DOHH2 (cell line): ENCODE measurements around the gene MYORG.
"Not testable (repeated sequence)": the region's sequence is repeated elsewhere in the genome, so short reads cannot be mapped to it uniquely, and the experiment has no call there.

ENCODE experiments used
- H3F3A ChIP-seq: fragments of 200-600 bp; sonication (generic), shearing (Covaris generic); 2 replicates; pipeline ENCODE4 v1.6.0; 2016; ENCODE audit warnings: antibody characterized with exemption, mild to moderate bottlenecking; ENCODE audit not compliant: control insufficient read depth, insufficient read depth
- H3K27ac ChIP-seq: fragments of 200-600 bp; sonication (generic); 2 replicates; pipeline ENCODE4 v1.5.1; 2014; ENCODE audit warnings: low read depth, mild to moderate bottlenecking, low read length, moderate library complexity
- H3K27me3 ChIP-seq: fragments of 200-600 bp; sonication (generic); 2 replicates; pipeline ENCODE4 v1.6.1; 2014; ENCODE audit warnings: mild to moderate bottlenecking, low read length, mixed read lengths; ENCODE audit not compliant: control insufficient read depth
- H3K36me3 ChIP-seq: fragments of 200-600 bp; sonication (generic); 2 replicates; pipeline ENCODE4 v1.6.1; 2014; ENCODE audit warnings: mild to moderate bottlenecking, low read length, moderate library complexity, mixed read lengths; ENCODE audit not compliant: control insufficient read depth
- H3K4me1 ChIP-seq: fragments of 200-600 bp; sonication (generic); 2 replicates; pipeline ENCODE4 v1.6.1; 2014; ENCODE audit warnings: mild to moderate bottlenecking, low read length, mixed read lengths; ENCODE audit not compliant: control insufficient read depth
- H3K4me2 ChIP-seq: fragments of 200-600 bp; sonication (generic); 2 replicates; pipeline ENCODE4 v1.6.0; 2014; ENCODE audit warnings: mild to moderate bottlenecking, low read length, moderate library complexity
- H3K4me3 ChIP-seq: fragments of 200-600 bp; sonication (generic); 2 replicates; pipeline ENCODE4 v1.5.1; 2014; ENCODE audit warnings: mild to moderate bottlenecking, low read length, mixed read lengths
- H3K79me2 ChIP-seq: fragments of 200-600 bp; sonication (generic); 2 replicates; pipeline ENCODE4 v1.6.1; 2014; ENCODE audit warnings: mild to moderate bottlenecking, low read length, mixed read lengths; ENCODE audit not compliant: control insufficient read depth
- H3K9me2 ChIP-seq: fragments of 200-600 bp; sonication (generic); replicated peaks from 2 replicates; pipeline ENCODE4 v1.6.1; 2014; ENCODE audit warnings: mild to moderate bottlenecking, low read length, mixed read lengths; ENCODE audit not compliant: control insufficient read depth
- H3K9me3 ChIP-seq: fragments of 200-600 bp; sonication (generic); 2 replicates; pipeline ENCODE4 v1.6.1; 2014; ENCODE audit warnings: antibody characterized with exemption, low read length, mixed read lengths; ENCODE audit not compliant: control insufficient read depth, insufficient read depth
- H4K20me1 ChIP-seq: fragments of 200-600 bp; sonication (generic); 2 replicates; pipeline ENCODE4 v1.6.0; 2014; ENCODE audit warnings: low read depth, mild to moderate bottlenecking, antibody characterized with exemption, low read length, moderate library complexity; ENCODE audit not compliant: control insufficient read depth, insufficient read depth
- EZH2phosphoT487 ChIP-seq: fragments of 200-600 bp; sonication (generic); IDR thresholded peaks from 2 replicates; pipeline ENCODE4 v1.6.1; 2017; ENCODE audit warnings: borderline replicate concordance, mild to moderate bottlenecking, antibody characterized with exemption, low read length, moderate library complexity, mixed read lengths
- TF ChIP-seq, protein P1 (sequence below): fragments of 200-600 bp; sonication (generic); IDR thresholded peaks from one replicate; pipeline ENCODE4 v1.5.1; 2014; ENCODE audit warnings: antibody characterized with exemption, mild to moderate bottlenecking, low read depth, low read length; ENCODE audit not compliant: poor library complexity, severe bottlenecking

Gene MYORG

DNA sequence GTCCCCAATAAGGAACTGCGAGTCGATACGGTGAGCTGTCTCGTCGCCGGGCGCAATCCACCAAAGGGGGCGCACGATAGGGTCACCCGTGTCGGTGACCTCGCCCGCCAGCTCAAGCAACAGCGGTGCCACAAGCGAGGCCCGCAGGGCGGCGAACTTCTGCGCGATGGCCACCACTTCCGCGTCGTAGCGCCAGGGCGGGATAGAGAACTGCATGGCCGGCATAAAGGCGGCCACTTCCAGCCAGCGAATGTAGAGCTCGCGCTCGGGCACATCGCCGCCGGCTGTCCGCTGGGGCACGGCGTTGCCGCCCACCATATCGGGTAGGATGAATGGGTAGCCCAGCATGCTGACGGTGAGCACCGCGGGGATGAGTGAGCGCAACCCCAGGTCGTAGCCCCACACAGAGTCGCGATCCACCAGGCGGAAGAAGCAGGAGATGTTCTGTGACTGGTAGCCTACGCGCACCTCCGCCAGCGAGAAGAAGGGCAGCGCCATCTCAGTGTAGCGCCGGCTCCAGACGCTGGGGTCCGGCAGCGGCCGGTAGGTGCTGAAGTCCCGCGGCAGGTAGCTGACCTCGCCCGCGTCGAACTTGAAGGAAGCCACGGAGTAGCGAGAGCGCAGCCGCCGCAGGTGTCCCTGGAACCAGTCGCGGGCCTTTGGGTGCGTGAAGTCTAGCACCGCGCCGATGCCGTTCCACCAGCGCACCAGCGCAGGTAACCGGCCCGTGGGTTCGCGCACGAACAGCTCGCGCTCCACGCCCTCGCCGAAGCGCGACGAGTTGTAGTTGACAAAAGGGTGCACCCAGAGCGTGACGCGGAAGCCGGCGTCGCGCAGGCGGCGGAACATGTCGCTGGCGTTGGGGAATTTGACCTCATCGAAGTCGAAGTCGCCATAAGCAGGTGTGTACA is 5.5 kb downstream of the MYORG start:
- Histone ChIP-seq H3K4me2 (no peak overlapping the region), H3K9me2 (no peaks in the 10 kb centered on the region), H3K4me3 (no peak overlapping the region), H3K27me3 (no peaks in the 10 kb centered on the region), H3K9me3 (no peaks in the 10 kb centered on the region; the same call in 1 of the 2 replicates), H3K36me3 (no peaks in the 10 kb centered on the region), H4K20me1 (no peaks in the 10 kb centered on the region), H3K4me1 (peaks cover 12% of the 10 kb centered on the region), H3K79me2 (no peaks in the 10 kb centered on the region), H3K27ac (no peak overlapping the region), H3F3A (no peaks in the 10 kb centered on the region)
- TF ChIP-seq, protein P1, sequence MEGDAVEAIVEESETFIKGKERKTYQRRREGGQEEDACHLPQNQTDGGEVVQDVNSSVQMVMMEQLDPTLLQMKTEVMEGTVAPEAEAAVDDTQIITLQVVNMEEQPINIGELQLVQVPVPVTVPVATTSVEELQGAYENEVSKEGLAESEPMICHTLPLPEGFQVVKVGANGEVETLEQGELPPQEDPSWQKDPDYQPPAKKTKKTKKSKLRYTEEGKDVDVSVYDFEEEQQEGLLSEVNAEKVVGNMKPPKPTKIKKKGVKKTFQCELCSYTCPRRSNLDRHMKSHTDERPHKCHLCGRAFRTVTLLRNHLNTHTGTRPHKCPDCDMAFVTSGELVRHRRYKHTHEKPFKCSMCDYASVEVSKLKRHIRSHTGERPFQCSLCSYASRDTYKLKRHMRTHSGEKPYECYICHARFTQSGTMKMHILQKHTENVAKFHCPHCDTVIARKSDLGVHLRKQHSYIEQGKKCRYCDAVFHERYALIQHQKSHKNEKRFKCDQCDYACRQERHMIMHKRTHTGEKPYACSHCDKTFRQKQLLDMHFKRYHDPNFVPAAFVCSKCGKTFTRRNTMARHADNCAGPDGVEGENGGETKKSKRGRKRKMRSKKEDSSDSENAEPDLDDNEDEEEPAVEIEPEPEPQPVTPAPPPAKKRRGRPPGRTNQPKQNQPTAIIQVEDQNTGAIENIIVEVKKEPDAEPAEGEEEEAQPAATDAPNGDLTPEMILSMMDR = no peak

DNA sequence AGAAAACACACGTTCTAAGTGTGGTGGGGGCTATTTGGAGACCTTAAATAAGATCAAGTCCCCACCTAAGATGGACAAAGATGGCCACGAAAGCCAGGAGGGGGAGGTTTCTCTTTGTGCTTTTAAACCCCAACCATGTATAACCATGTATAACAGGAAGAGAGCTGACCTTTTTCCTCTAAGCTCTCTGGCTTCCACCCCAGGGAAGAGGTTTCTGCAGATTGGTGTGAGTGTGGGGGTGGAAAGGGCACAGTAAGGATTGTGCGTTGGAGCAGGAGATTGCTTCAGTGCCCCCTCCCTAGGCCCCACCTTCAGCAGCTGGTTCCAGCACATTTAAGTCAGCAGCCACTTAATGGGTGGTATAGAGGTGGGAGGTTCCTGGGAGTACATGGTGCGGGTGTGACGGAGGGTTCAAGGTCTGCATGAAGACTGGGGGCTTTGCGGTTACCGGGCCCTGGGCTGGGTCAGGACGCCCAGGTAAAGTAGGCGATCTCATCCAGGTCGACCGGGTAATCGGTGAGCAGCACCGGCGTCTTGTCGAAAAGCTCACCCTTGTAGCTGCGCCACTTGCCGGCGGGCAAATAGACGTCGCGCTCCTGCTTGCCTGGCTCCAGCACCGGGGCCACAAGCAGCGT is 6.2 kb downstream of the MYORG start:
- H3K27me3 ChIP-seq = no peaks in the 10 kb centered on the region
- no peaks in the 10 kb centered on the region for H3K9me2 ChIP-seq
- H3F3A ChIP-seq = no peaks in the 10 kb centered on the region
- no peaks in the 10 kb centered on the region; the same call in 1 of the 2 replicates for H3K9me3 ChIP-seq
- no peak for TF ChIP-seq EZH2phosphoT487
- TF ChIP-seq, protein P1 = no peak
- no peak overlapping the region for H3K4me3 ChIP-seq
- peaks cover 4% of the 10 kb centered on the region for H3K4me1 ChIP-seq
- H3K79me2 ChIP-seq = no peaks in the 10 kb centered on the region
- no peak overlapping the region for H3K4me2 ChIP-seq
- no peaks in the 10 kb centered on the region for H4K20me1 ChIP-seq
- H3K36me3 ChIP-seq = no peaks in the 10 kb centered on the region
- H3K27ac ChIP-seq = no peak overlapping the region

DNA sequence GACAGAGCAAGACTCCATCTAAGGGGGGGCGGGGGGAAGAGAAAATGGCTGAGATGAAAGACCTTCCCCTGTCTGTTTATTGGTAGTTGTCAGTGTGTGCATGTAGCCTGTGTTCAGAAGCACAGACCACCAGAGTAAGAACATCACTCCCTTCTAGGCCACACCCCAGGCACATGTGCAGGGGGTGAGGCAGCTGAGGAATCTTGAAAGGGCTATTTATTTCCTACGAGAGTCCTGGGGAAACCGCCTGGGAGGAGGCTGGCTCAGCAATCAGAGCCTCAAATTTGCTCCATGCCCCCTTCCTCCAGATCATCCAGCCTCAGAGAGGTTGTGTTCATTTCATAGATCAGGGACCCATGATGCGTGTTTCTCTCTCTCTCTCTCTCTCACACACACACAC is 7.1 kb downstream of the MYORG start:
- Histone ChIP-seq H3K4me3 (no peak overlapping the region), H3K4me1 (no peaks in the 10 kb centered on the region), H3K4me2 (no peak overlapping the region), H3K79me2 (no peaks in the 10 kb centered on the region), H3K9me3 (no peaks in the 10 kb centered on the region; the same call in 1 of the 2 replicates), H3K36me3 (no peaks in the 10 kb centered on the region), H3K27ac (no peak overlapping the region), H3F3A (no peaks in the 10 kb centered on the region), H4K20me1 (no peaks in the 10 kb centered on the region), H3K9me2 (no peaks in the 10 kb centered on the region), H3K27me3 (no peaks in the 10 kb centered on the region)
- no peak for TF ChIP-seq EZH2phosphoT487
- TF ChIP-seq, protein P1 = no peak

DNA sequence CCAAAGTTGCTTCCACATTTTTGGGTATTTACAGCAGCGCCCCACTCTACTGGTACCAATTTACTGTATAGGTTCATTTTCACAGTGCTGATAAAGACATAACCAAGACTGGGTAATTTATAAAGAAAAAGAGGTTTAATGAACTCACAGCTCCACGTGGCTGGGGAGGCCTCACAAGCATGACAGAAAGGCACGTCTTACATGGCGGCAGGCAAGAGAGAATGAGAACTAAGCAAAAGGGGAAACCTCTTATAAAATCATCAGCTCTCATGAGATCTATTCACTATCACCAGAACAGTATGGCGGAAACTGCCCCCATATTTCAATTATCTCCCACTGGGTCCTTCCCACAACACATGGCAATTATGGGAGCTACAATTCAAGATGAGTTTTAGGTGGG is 7.9 kb downstream of the MYORG start:
- H3K9me3 ChIP-seq, H3K27me3 ChIP-seq, H3K36me3 ChIP-seq, H3K9me2 ChIP-seq, H3F3A ChIP-seq, H3K79me2 ChIP-seq, H3K4me1 ChIP-seq, H3K4me2 ChIP-seq, H3K4me3 ChIP-seq, H3K27ac ChIP-seq, H4K20me1 ChIP-seq: not testable (repeated sequence)

DNA sequence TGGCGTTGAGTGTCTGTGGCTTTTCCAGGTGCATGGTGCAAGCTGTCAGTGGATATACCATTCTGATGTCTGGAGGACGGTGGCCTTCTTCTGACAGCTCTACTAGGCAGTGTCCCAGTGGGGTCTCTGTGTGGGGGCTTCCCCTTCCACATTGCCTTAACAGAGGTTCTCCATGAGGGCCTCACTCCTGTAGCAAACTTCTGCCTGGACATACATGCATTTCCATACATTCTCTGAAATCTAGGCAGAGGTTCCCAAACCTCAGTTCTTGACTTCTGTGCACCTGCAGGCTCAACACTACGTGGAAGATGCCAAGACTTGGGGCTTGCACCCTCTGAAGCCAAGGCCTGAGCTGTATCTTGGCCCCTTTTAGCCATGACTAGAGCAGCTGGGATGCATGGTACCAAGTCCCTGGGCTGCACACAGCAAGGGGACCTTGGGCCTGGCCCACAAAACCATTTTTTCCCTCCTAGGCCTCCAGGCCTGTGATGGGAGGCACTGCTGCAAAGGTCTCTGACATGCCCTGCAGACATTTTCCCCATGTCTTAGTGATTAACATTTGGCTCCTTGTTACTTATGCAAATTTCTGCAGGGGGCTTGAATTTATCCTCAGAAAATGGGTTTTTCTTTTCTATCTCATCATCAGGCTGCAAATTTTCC is 8.8 kb downstream of the MYORG start:
- H3K4me1 ChIP-seq, H3K9me3 ChIP-seq, H4K20me1 ChIP-seq: not testable (repeated sequence)

More for the DNA sequence above, 8.8 kb downstream of the MYORG start:
- not testable (repeated sequence) for H3K4me2 ChIP-seq, H3K27ac ChIP-seq, H3K4me3 ChIP-seq, H3K27me3 ChIP-seq, H3K9me2 ChIP-seq, H3K79me2 ChIP-seq, H3K36me3 ChIP-seq, H3F3A ChIP-seq
